ENCODE results near the gene DIDO1. TPM values are rescaled to one million over a fixed set of nuclear protein-coding genes. Genes with fewer than 3 reads are reported as not detected.

Gene DIDO1
- total and polyA plus RNA-seq, 5 experiments from 2014 or later: 26.8 to 132 (median 45.8) TPM

GRCh38 chr20:62967628-62968351 is 41.5 kb upstream of the DIDO1 start:
- Mint-ChIP-seq H3K9me3 (no peaks in the 10 kb centered on the region), H3K4me1 (peaks cover 12 to 16% (median 15%) of the 10 kb centered on the region in 4 donors)

GRCh38 chr20:62967149-62967501 is 40.8 kb upstream of the DIDO1 start:
- ATAC-seq: no peak
- H3K27me3 Mint-ChIP-seq: peaks cover 8 to 13% (median 10%) of the 10 kb centered on the region in 5 donors
- no peak for DNase-seq
- no peaks in the 10 kb centered on the region for H3K9me3 Mint-ChIP-seq
- no peak overlapping the region for H3K27ac Mint-ChIP-seq
- POLR2A ChIA-PET: no interaction called here
- peaks cover 9 to 11% (median 10%) of the 10 kb centered on the region in 4 donors for H3K4me1 Mint-ChIP-seq
- no peak overlapping the region for H3K4me3 Mint-ChIP-seq
- peaks cover 0 to 6% (median 0%) of the 10 kb centered on the region in 3 donors for H3K36me3 Mint-ChIP-seq

More at GRCh38 chr20:62967628-62968351, 41.5 kb upstream of the DIDO1 start:
- Mint-ChIP-seq H3K4me3 (no peak overlapping the region), H3K36me3 (peaks cover 0 to 6% (median 0%) of the 10 kb centered on the region in 3 donors), H3K27ac (peak overlapping the region in 1 of 10 donors; percentile 52), H3K27me3 (peaks cover 12 to 20% (median 14%) of the 10 kb centered on the region in 5 donors)
- ATAC-seq (no peak), DNase-seq (no peak)
- POLR2A ChIA-PET: no interaction called here

- peaks cover 0 to 6% (median 0%) of the 10 kb centered on the region in 3 donors for H3K36me3 Mint-ChIP-seq
- POLR2A ChIA-PET: no interaction called here
- peaks cover 2 to 4% (median 4%) of the 10 kb centered on the region in 4 donors for H3K4me1 Mint-ChIP-seq
- no peak overlapping the region for H3K27ac Mint-ChIP-seq
- H3K27me3 Mint-ChIP-seq: peaks cover 2 to 6% (median 4%) of the 10 kb centered on the region in 5 donors
- H3K4me3 Mint-ChIP-seq: no peak overlapping the region
- ATAC-seq: no peak
- no peak for DNase-seq
- H3K9me3 Mint-ChIP-seq: no peaks in the 10 kb centered on the region
Measured at GRCh38 chr20:62966212-62967148, 40.2 kb upstream of the DIDO1 start.

- POLR2A ChIA-PET: interaction anchor here (0.6 kb wide), 1 partner anchor 22 kb away, joined by 5 read pairs; no protein-coding TSS in a partner anchor
- no peaks in the 10 kb centered on the region for H3K9me3 Mint-ChIP-seq
- no peak for DNase-seq
- H3K36me3 Mint-ChIP-seq: peaks cover 0 to 6% (median 0%) of the 10 kb centered on the region in 3 donors
- H3K27ac Mint-ChIP-seq: no peak overlapping the region
- H3K27me3 Mint-ChIP-seq: no peaks in the 10 kb centered on the region
- H3K4me3 Mint-ChIP-seq: no peak overlapping the region
- H3K4me1 Mint-ChIP-seq: peaks cover 0 to 2% (median under 1%) of the 10 kb centered on the region in 4 donors
- no peak for ATAC-seq
Measured at GRCh38 chr20:62965363-62965771, 39.1 kb upstream of the DIDO1 start.

GRCh38 chr20:62964700-62965099 is 38.4 kb upstream of the DIDO1 start:
- H3K4me3 Mint-ChIP-seq: no peak overlapping the region
- H3K27me3 Mint-ChIP-seq: no peaks in the 10 kb centered on the region
- ATAC-seq (no peak), DNase-seq (no peak)
- POLR2A ChIA-PET: no interaction called here
- H3K9me3 Mint-ChIP-seq: no peaks in the 10 kb centered on the region
- peaks cover 0 to 6% (median 0%) of the 10 kb centered on the region in 3 donors for H3K36me3 Mint-ChIP-seq
- H3K27ac Mint-ChIP-seq: no peak overlapping the region
- H3K4me1 Mint-ChIP-seq: peaks cover 1 to 8% (median 5%) of the 10 kb centered on the region in 4 donors

GRCh38 chr20:62963614-62964397 is 37.5 kb upstream of the DIDO1 start:
- Mint-ChIP-seq H3K27ac (peak overlapping the region in 2 of 10 donors; percentile 25 to 38), H3K4me1 (peaks cover 1 to 17% (median 13%) of the 10 kb centered on the region in 4 donors), H3K9me3 (no peaks in the 10 kb centered on the region), H3K4me3 (no peak overlapping the region), H3K27me3 (no peaks in the 10 kb centered on the region), H3K36me3 (peaks cover 0 to 6% (median 0%) of the 10 kb centered on the region in 3 donors)
- DNase-seq: no peak
- POLR2A ChIA-PET: interaction anchor here (1.4 kb wide), 1 partner anchor 9 kb away, joined by 5 read pairs; no protein-coding TSS in a partner anchor
- no peak for ATAC-seq

- ATAC-seq: no peak
- H3K27ac Mint-ChIP-seq: no peak overlapping the region
- H3K4me3 Mint-ChIP-seq: no peak overlapping the region
- H3K27me3 Mint-ChIP-seq: no peaks in the 10 kb centered on the region
- H3K4me1 Mint-ChIP-seq: peaks cover 1 to 22% (median 17%) of the 10 kb centered on the region in 4 donors
- POLR2A ChIA-PET: interaction anchor here (1.4 kb wide), 1 partner anchor 8 kb away, joined by 5 read pairs; no protein-coding TSS in a partner anchor
- H3K9me3 Mint-ChIP-seq: no peaks in the 10 kb centered on the region
- peaks cover 0 to 6% (median 0%) of the 10 kb centered on the region in 3 donors for H3K36me3 Mint-ChIP-seq
- DNase-seq: no peak
Measured at GRCh38 chr20:62962891-62963613, 36.7 kb upstream of the DIDO1 start.

- Mint-ChIP-seq H3K36me3 (peaks cover 0 to 8% (median 0%) of the 10 kb centered on the region in 3 donors), H3K4me1 (peaks cover 1 to 29% (median 17%) of the 10 kb centered on the region in 4 donors), H3K27me3 (no peaks in the 10 kb centered on the region), H3K4me3 (no peak overlapping the region), H3K27ac (no peak overlapping the region), H3K9me3 (no peaks in the 10 kb centered on the region)
- DNase-seq (no peak), ATAC-seq (no peak)
- POLR2A ChIA-PET: interaction anchor here (1.4 kb wide), 1 partner anchor 7 kb away, joined by 5 read pairs; no protein-coding TSS in a partner anchor
Measured at GRCh38 chr20:62962221-62962879, 36.0 kb upstream of the DIDO1 start.

- DNase-seq (no peak), ATAC-seq (no peak)
- H3K4me1 Mint-ChIP-seq: peaks cover 3 to 30% (median 17%) of the 10 kb centered on the region in 4 donors
- H3K27ac Mint-ChIP-seq: peak overlapping the region in 1 of 10 donors; percentile 15
- H3K4me3 Mint-ChIP-seq: no peak overlapping the region
- no peaks in the 10 kb centered on the region for H3K27me3 Mint-ChIP-seq
- H3K9me3 Mint-ChIP-seq: no peaks in the 10 kb centered on the region
- peaks cover 0 to 11% (median 0%) of the 10 kb centered on the region in 3 donors for H3K36me3 Mint-ChIP-seq
- POLR2A ChIA-PET: no interaction called here
Measured at GRCh38 chr20:62961799-62962198, 35.5 kb upstream of the DIDO1 start.

- DNase-seq (no peak), ATAC-seq (no peak)
- Mint-ChIP-seq H3K36me3 (peaks cover 0 to 11% (median 0%) of the 10 kb centered on the region in 3 donors), H3K9me3 (no peaks in the 10 kb centered on the region), H3K27ac (peak overlapping the region in 2 of 10 donors; percentile 15 to 40), H3K4me3 (no peak overlapping the region), H3K27me3 (no peaks in the 10 kb centered on the region), H3K4me1 (peaks cover 3 to 30% (median 17%) of the 10 kb centered on the region in 4 donors)
- POLR2A ChIA-PET: no interaction called here
Measured at GRCh38 chr20:62961310-62961783, 35.0 kb upstream of the DIDO1 start.

All from naive thymus-derived CD8-positive, alpha-beta T cell (primary cell).